HL-60 (cell line): ENCODE data around the gene FAM107B.

Experiments used
- GABPA ChIP-seq: IDR thresholded peaks from 2 replicates; pipeline ENCODE4 v1.6.1; 2012; ENCODE audit warnings: low read depth
- POLR2AphosphoS5 ChIP-seq: IDR thresholded peaks from 2 replicates; pipeline ENCODE4 v1.6.1; 2012; ENCODE audit warnings: low read depth
- REST ChIP-seq: IDR thresholded peaks from 2 replicates; pipeline ENCODE4 v1.6.1; 2012; ENCODE audit warnings: low read depth; ENCODE audit not compliant: insufficient replicate concordance
- TF ChIP-seq, protein P1 (sequence below): IDR thresholded peaks from one replicate; pipeline ENCODE4 v1.5.1; 2011; ENCODE audit warnings: low read length, control low read depth, inconsistent platforms; ENCODE audit not compliant: insufficient read depth

GRCh38 chr10:14736043-14736442 lies 38.7 kb downstream of the FAM107B start:
- TF ChIP-seq, protein P1, sequence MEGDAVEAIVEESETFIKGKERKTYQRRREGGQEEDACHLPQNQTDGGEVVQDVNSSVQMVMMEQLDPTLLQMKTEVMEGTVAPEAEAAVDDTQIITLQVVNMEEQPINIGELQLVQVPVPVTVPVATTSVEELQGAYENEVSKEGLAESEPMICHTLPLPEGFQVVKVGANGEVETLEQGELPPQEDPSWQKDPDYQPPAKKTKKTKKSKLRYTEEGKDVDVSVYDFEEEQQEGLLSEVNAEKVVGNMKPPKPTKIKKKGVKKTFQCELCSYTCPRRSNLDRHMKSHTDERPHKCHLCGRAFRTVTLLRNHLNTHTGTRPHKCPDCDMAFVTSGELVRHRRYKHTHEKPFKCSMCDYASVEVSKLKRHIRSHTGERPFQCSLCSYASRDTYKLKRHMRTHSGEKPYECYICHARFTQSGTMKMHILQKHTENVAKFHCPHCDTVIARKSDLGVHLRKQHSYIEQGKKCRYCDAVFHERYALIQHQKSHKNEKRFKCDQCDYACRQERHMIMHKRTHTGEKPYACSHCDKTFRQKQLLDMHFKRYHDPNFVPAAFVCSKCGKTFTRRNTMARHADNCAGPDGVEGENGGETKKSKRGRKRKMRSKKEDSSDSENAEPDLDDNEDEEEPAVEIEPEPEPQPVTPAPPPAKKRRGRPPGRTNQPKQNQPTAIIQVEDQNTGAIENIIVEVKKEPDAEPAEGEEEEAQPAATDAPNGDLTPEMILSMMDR = no peak
- no peak for TF ChIP-seq POLR2AphosphoS5
- no peak for TF ChIP-seq REST
- no peak for TF ChIP-seq GABPA
